GM23338 (cell line): ENCODE results near the gene PIRT. TPM values are rescaled to one million over a fixed set of nuclear protein-coding genes. Genes with fewer than 3 reads are reported as not detected.

ENCODE experiments used
- ATAC-seq: fragments of 200-7000 bp; cut with Tn5 transposase; 3 replicates; pipeline ENCODE4 v1.9.1; 2020
- DNase-seq: peaks from one replicate; pipeline ENCODE4 v3.0.0-alpha.2; 2015; ENCODE audit warnings: low spot score
- H2AFZ ChIP-seq: fragments of 200-600 bp; sonication (generic); 2 replicates; pipeline ENCODE4 v1.8.0; 2016; ENCODE audit warnings: antibody characterized with exemption, mild to moderate bottlenecking, moderate library complexity
- H3F3A ChIP-seq: fragments of 200-600 bp; sonication (generic); replicated peaks from 2 replicates; pipeline ENCODE4 v1.8.0; 2017; ENCODE audit warnings: antibody characterized with exemption, mixed run types, low read depth
- H3K27ac ChIP-seq: fragments of 200-600 bp; sonication (generic); 2 replicates; pipeline ENCODE4 v1.6.1; 2016; ENCODE audit warnings: low read depth
- H3K27me3 ChIP-seq: fragments of 200-600 bp; sonication (generic); 2 replicates; pipeline ENCODE4 v1.8.0; 2016; ENCODE audit warnings: mild to moderate bottlenecking, mixed run types, moderate library complexity; ENCODE audit not compliant: insufficient read depth
- H3K36me3 ChIP-seq: fragments of 200-600 bp; sonication (generic); 2 replicates; pipeline ENCODE4 v1.8.0; 2016; ENCODE audit warnings: mild to moderate bottlenecking; ENCODE audit not compliant: insufficient read depth
- H3K4me1 ChIP-seq: fragments of 200-600 bp; sonication (generic); 2 replicates; pipeline ENCODE4 v1.8.0; 2016; ENCODE audit warnings: mild to moderate bottlenecking, moderate library complexity; ENCODE audit not compliant: insufficient read depth
- H3K4me2 ChIP-seq: fragments of 200-600 bp; sonication (generic); 2 replicates; pipeline ENCODE4 v1.7.1; 2017; ENCODE audit warnings: mixed run types
- H3K4me3 ChIP-seq: fragments of 200-600 bp; sonication (generic); 2 replicates; pipeline ENCODE4 v1.6.1; 2016; ENCODE audit warnings: mixed run types
- H3K79me2 ChIP-seq: fragments of 200-600 bp; sonication (generic); replicated peaks from 2 replicates; pipeline ENCODE4 v1.8.0; 2017; ENCODE audit warnings: mild to moderate bottlenecking; ENCODE audit not compliant: insufficient read depth
- H3K9me2 ChIP-seq: fragments of 200-600 bp; sonication (generic); 2 replicates; pipeline ENCODE4 v1.8.0; 2017; ENCODE audit not compliant: insufficient read depth
- H4K20me1 ChIP-seq: fragments of 200-600 bp; sonication (generic); replicated peaks from 2 replicates; pipeline ENCODE4 v1.8.0; 2017; ENCODE audit warnings: mild to moderate bottlenecking; ENCODE audit not compliant: insufficient read depth
- H3K27ac Mint-ChIP-seq: 2 replicates; pipeline ENCODE4 v1.8.0; 2020; ENCODE audit warnings: inconsistent platforms, mild to moderate bottlenecking, moderate library complexity, mixed read lengths
- H3K27me3 Mint-ChIP-seq: 3 replicates; pipeline ENCODE4 v1.8.0; 2022; ENCODE audit warnings: low read depth, mild to moderate bottlenecking, moderate library complexity, mixed read lengths, inconsistent platforms; ENCODE audit not compliant: insufficient read depth, poor library complexity
- H3K36me3 Mint-ChIP-seq: 3 replicates; pipeline ENCODE4 v1.8.0; 2021; ENCODE audit warnings: low read depth, mild to moderate bottlenecking, inconsistent platforms, moderate library complexity, mixed read lengths
- H3K4me1 Mint-ChIP-seq: 3 replicates; pipeline ENCODE4 v1.8.0; 2020; ENCODE audit warnings: mild to moderate bottlenecking, inconsistent platforms, mixed read lengths
- H3K4me3 Mint-ChIP-seq: 3 replicates; pipeline ENCODE4 v1.8.0; 2021; ENCODE audit warnings: moderate library complexity, mild to moderate bottlenecking, inconsistent platforms, mixed read lengths
- H3K9me3 Mint-ChIP-seq: 3 replicates; pipeline ENCODE4 v1.8.0; 2020; ENCODE audit warnings: moderate library complexity, mild to moderate bottlenecking, inconsistent platforms, mixed read lengths
- EZH2 ChIP-seq: fragments of 200-600 bp; sonication (generic); IDR thresholded peaks from one replicate; pipeline ENCODE4 v1.8.0; 2017; ENCODE audit warnings: antibody characterized with exemption, mild to moderate bottlenecking, low read depth; ENCODE audit not compliant: unreplicated experiment
- EZH2phosphoT487 ChIP-seq: fragments of 200-600 bp; sonication (generic); IDR thresholded peaks from one replicate; pipeline ENCODE4 v1.8.1; 2018; ENCODE audit warnings: antibody characterized with exemption; ENCODE audit not compliant: unreplicated experiment
- NANOG ChIP-seq: IDR thresholded peaks from 2 replicates; pipeline ENCODE4 v1.6.1; 2016; ENCODE audit warnings: antibody characterized with exemption, borderline replicate concordance
- POLR2AphosphoS5 ChIP-seq: IDR thresholded peaks from 2 replicates; pipeline ENCODE4 v1.6.1; 2016; ENCODE audit warnings: antibody characterized with exemption, low read depth
- STAT1 ChIP-seq: IDR thresholded peaks from one replicate; pipeline ENCODE4 v1.6.1; 2016; ENCODE audit warnings: antibody characterized with exemption; ENCODE audit not compliant: unreplicated experiment
- ZNF114 ChIP-seq: fragments of 250-450 bp; sonication (Bioruptor Pico); IDR thresholded peaks from 2 replicates; pipeline ENCODE4 v1.5.0; 2020; ENCODE audit warnings: mild to moderate bottlenecking, moderate library complexity
- polyA plus RNA-seq: library from polyadenylated mRNA; unstranded; fragments of >200 nt; fragmentation: Nextera tagmentation; extraction: Ambion mirVana; gene quantifications from 2 replicates; pipeline ENCODE4 v1.2.1, GENCODE V29; 2016
- total RNA-seq: library from RNA; depleted of rRNA; stranded (reverse); fragments of >200 nt; shearing (Covaris generic); gene quantifications from 2 replicates; pipeline ENCODE4 v1.2.3, GENCODE V29; 2014
- TF ChIP-seq, protein P1 (sequence below): IDR thresholded peaks from 2 replicates; pipeline ENCODE4 v1.6.1; 2016; ENCODE audit warnings: antibody characterized with exemption

PIRT gene
- total and polyA plus RNA-seq, 2 experiments from 2014 or later = not detected

DNA sequence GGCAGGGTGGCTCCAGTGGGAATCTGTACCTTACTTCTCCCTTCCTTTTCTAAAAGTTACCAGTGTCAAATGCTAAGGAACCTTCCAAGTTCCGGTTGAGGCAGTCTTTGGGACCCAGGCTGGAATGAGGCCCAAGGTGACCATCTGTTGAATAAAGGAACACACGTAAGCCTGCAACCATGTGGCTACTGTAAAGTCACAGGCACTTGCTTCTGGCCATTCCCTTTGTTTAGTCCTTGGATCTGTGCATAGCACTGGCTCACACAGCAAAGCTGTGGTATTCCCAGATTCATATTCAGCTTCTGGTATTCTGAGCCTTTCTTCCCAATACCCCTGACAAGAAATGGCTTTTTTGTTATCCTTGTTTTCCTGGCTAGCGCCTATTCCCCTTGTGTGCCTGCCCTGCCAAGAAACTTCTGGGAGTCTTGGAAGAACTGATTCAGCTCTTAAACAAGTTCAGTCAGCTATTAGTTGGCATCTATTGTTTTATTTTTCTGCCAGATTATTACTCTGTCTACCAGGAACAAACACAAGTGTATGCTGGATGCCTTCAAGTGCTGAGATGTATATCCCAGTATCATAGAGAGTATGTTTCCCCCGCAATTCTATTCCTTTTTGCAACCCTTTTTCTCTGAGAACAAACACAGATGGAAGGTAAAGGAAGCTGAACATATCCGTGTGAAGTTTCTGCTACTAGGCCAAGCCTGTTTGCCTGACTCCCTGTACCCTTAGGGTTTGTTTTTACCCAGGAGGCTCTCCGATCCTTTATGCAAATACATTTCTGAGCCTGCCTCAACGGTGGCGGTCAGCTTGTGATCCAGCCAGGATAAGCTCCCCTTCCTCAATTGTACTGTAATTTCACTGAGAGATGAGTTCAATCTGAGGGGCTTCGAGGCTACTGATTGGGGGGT, 47.1 kb downstream of the PIRT start:
- no peaks in the 10 kb centered on the region for H3K27me3 ChIP-seq
- Mint-ChIP-seq H3K36me3 (no peaks in the 10 kb centered on the region), H3K27ac (peak overlapping the region; percentile 54; the same call in 1 of the 2 replicates), H3K4me3 (no peak overlapping the region), H3K9me3 (no peaks in the 10 kb centered on the region), H3K4me1 (peaks cover 45% of the 10 kb centered on the region), H3K27me3 (peaks cover 12% of the 10 kb centered on the region)
- H3F3A ChIP-seq = no peaks in the 10 kb centered on the region
- TF ChIP-seq EZH2 = no peak
- TF ChIP-seq POLR2AphosphoS5 = peak; percentile 41; the same call in 1 of the 2 replicates
- H3K79me2 ChIP-seq = no peaks in the 10 kb centered on the region
- H2AFZ ChIP-seq = no peak overlapping the region; the same call in 1 of the 2 replicates
- H3K9me2 ChIP-seq = 0 out of 2 replicates have a peak, but pooled peaks cover 3% of the 10 kb centered on the region
- H4K20me1 ChIP-seq = no peaks in the 10 kb centered on the region
- H3K4me2 ChIP-seq = no peak overlapping the region
- H3K36me3 ChIP-seq = no peaks in the 10 kb centered on the region
- peaks cover 10% of the 10 kb centered on the region; the same call in 1 of the 2 replicates for H3K4me1 ChIP-seq
- ATAC-seq = no peak; the same call in none of the 3 replicates
- H3K4me3 ChIP-seq = no peak overlapping the region
- H3K27ac ChIP-seq = no peak overlapping the region
- no peak for DNase-seq

DNA sequence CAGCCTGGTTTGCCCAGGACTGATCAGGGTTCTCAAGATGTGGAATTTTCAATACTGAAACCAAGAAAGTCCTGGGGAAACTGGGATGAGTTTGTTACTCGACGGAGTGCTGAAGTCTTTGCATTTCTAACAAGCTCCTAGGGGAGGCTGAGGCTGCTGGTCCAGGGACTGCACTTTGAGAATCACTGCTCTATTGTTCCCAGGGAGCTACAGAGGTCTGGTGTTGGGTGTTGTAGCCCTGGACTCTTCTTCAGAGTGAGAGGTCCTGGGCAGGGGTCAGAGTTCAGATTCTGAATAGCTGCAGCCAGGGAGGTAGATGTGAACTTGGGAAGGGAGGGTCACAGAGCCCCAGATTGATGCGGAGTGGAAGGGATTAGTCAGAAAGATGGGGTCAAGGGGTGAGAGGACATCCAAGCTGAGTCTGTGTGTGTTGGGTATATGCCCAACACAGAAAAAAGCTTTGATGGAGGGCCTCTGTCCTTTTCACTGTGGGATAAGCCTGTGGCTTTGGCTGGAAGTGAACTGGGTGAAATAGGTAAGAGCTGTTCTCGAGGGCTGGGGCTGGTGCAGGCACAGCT, 48.1 kb downstream of the PIRT start:
- Mint-ChIP-seq H3K27ac (peak overlapping the region; percentile 54; the same call in 1 of the 2 replicates), H3K36me3 (no peaks in the 10 kb centered on the region), H3K27me3 (peaks cover 12% of the 10 kb centered on the region), H3K4me1 (peaks cover 52% of the 10 kb centered on the region), H3K9me3 (no peaks in the 10 kb centered on the region), H3K4me3 (no peak overlapping the region)
- TF ChIP-seq EZH2phosphoT487 = no peak
- TF ChIP-seq STAT1 = no peak
- TF ChIP-seq POLR2AphosphoS5 = no peak
- TF ChIP-seq, protein P1, sequence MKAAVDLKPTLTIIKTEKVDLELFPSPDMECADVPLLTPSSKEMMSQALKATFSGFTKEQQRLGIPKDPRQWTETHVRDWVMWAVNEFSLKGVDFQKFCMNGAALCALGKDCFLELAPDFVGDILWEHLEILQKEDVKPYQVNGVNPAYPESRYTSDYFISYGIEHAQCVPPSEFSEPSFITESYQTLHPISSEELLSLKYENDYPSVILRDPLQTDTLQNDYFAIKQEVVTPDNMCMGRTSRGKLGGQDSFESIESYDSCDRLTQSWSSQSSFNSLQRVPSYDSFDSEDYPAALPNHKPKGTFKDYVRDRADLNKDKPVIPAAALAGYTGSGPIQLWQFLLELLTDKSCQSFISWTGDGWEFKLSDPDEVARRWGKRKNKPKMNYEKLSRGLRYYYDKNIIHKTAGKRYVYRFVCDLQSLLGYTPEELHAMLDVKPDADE = no peak
- TF ChIP-seq NANOG = no peak
- no peak for TF ChIP-seq ZNF114 (CRISPR knock-in tag)
- DNase-seq (no peak), ATAC-seq (no peak)
- Histone ChIP-seq H3K4me3 (no peak overlapping the region), H4K20me1 (no peaks in the 10 kb centered on the region), H3K4me2 (no peak overlapping the region), H3K36me3 (no peaks in the 10 kb centered on the region), H2AFZ (no peak overlapping the region), H3K27me3 (no peaks in the 10 kb centered on the region), H3K4me1 (peaks cover 19% of the 10 kb centered on the region), H3K79me2 (no peaks in the 10 kb centered on the region), H3K27ac (no peak overlapping the region), H3K9me2 (0 out of 2 replicates have a peak, but pooled peaks cover 3% of the 10 kb centered on the region), H3F3A (no peaks in the 10 kb centered on the region)
